Lower lobe of right lung (tissue), 2 donors: ENCODE measurements around the gene FAR2. TPM values are rescaled to one million over a fixed set of nuclear protein-coding genes. Genes with fewer than 3 reads are reported as not detected.

Experiments
- ATAC-seq, 2 donors: fragments of 200-7000 bp; cut with Tn5 transposase; one replicate each; pipeline ENCODE4 v1.9.1; 2020 to 2022; ENCODE audit warnings: mild to moderate bottlenecking in 2 of 2, moderate library complexity in 2 of 2
- DNase-seq: peaks from one replicate; pipeline ENCODE4 v3.0.0-alpha.2; 2020
- H3K27ac ChIP-seq: fragments of 200-600 bp; one replicate; pipeline ENCODE4 v1.8.0; 2022
- H3K27me3 ChIP-seq: fragments of 200-600 bp; one replicate; pipeline ENCODE4 v1.8.0; 2022; ENCODE audit warnings: low read depth
- H3K36me3 ChIP-seq: fragments of 200-600 bp; one replicate; pipeline ENCODE4 v1.8.0; 2022; ENCODE audit warnings: mild to moderate bottlenecking
- H3K4me1 ChIP-seq: fragments of 200-600 bp; one replicate; pipeline ENCODE4 v1.8.0; 2022
- H3K4me3 ChIP-seq: fragments of 200-600 bp; one replicate; pipeline ENCODE4 v1.8.0; 2022; ENCODE audit warnings: mild to moderate bottlenecking
- H3K9me3 ChIP-seq: fragments of 200-600 bp; one replicate; pipeline ENCODE4 v1.8.0; 2022
- CTCF ChIP-seq: fragments of 200-600 bp; IDR thresholded peaks from one replicate; pipeline ENCODE4 v1.8.0; 2022; ENCODE audit warnings: antibody characterized with exemption, mild to moderate bottlenecking
- intact Hi-C: fragments of 100-400 bp; cut with DNase I; formaldehyde crosslinking; loops from one replicate; pipeline ENCODE4 v1.11.0; 2022
- long read RNA-seq: library from polyadenylated mRNA; unstranded; transcript quantifications from one replicate; pipeline ENCODE4 v2.0.0, GENCODE V29; 2021
- total RNA-seq: library from RNA; stranded (reverse); fragmentation: NEBNext Ultra II Directional; extraction: Animal tissue kit (Norgen Biotek cat#: 25700); gene quantifications from one replicate; pipeline ENCODE4 v1.2.1, GENCODE V29; 2021
- donor health status: DM: no; HTN: yes; CAD: no; lungs with severe emphysema.

Gene FAR2
- 23.7 TPM for total RNA-seq
- long read RNA-seq, transcript FAR2-202 (12 exons, 3,616 nt): major isoform, 7 of 16 reads
- long read RNA-seq, partial matches to known transcripts: 1 of 16 reads
- long read RNA-seq, other reads (novel, unspliced or antisense): 7 of 16 reads

GRCh38 chr12:29148911-29149690 is at the start of gene FAR2:
FAR2 (plus strand) TSS chr12:29149278; CDS start chr12:29270450, 121,172 bp downstream.
- H3K9me3 ChIP-seq: no peaks in the 10 kb centered on the region
- H3K36me3 ChIP-seq: no peaks in the 10 kb centered on the region
- peaks cover 34% of the 10 kb centered on the region for H3K4me1 ChIP-seq
- peak within 1 kb of the TSS; percentile 69 for H3K4me3 ChIP-seq
- TF ChIP-seq CTCF: no peak
- peak; percentile 80 to 88 for ATAC-seq
- no peaks in the 10 kb centered on the region for H3K27me3 ChIP-seq
- intact Hi-C loops: no loop called here
- peak within 1 kb of the TSS; percentile 92 for H3K27ac ChIP-seq
- peak; percentile 76 for DNase-seq

- intact Hi-C loops: no loop called here
- Histone ChIP-seq H3K4me1 (no peaks in the 10 kb centered on the region), H3K27ac (no peak overlapping the region), H3K27me3 (no peaks in the 10 kb centered on the region), H3K9me3 (no peaks in the 10 kb centered on the region), H3K4me3 (no peak overlapping the region), H3K36me3 (no peaks in the 10 kb centered on the region)
- TF ChIP-seq CTCF: no peak
- no peak for ATAC-seq
- no peak for DNase-seq
Observed at GRCh38 chr12:29102741-29103140, 46.3 kb upstream of the FAR2 start.

DNA sequence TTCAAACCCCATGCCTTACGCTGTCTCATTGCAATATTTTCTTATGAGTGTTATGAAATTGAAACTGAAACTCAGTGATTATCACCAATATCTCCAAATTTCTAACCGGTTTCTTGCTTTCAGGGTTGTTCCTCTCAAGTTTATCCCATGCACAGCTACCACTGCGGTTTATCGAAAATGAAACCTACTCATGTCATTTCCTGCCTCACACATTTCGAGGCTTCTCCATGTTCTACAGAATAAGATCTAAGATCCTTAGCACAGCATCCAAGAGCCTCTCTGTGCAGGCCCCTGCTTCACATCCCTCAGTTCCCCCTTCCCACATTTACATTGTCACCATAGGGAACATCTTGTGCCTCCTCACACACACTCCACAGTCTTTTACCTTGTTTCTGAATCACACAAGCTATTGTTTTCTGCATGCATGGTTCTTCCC is 45.5 kb upstream of the FAR2 start:
- no peak for DNase-seq
- Histone ChIP-seq H3K27ac (peak overlapping the region; percentile 70), H3K4me1 (no peaks in the 10 kb centered on the region), H3K4me3 (no peak overlapping the region), H3K36me3 (no peaks in the 10 kb centered on the region), H3K9me3 (no peaks in the 10 kb centered on the region), H3K27me3 (no peaks in the 10 kb centered on the region)
- no peak for TF ChIP-seq CTCF
- peak; percentile 70 to 73 for ATAC-seq
- intact Hi-C loops: no loop called here

GRCh38 chr12:29104516-29104915 is 44.6 kb upstream of the FAR2 start:
- no peaks in the 10 kb centered on the region for H3K9me3 ChIP-seq
- TF ChIP-seq CTCF: no peak
- no peaks in the 10 kb centered on the region for H3K36me3 ChIP-seq
- intact Hi-C loops: no loop called here
- peak overlapping the region; percentile 70 for H3K27ac ChIP-seq
- H3K27me3 ChIP-seq: no peaks in the 10 kb centered on the region
- no peak overlapping the region for H3K4me3 ChIP-seq
- ATAC-seq (no peak), DNase-seq (no peak)
- no peaks in the 10 kb centered on the region for H3K4me1 ChIP-seq

GRCh38 chr12:29110506-29111442 is 38.3 kb upstream of the FAR2 start:
- Histone ChIP-seq H3K36me3 (no peaks in the 10 kb centered on the region), H3K27me3 (no peaks in the 10 kb centered on the region), H3K4me1 (no peaks in the 10 kb centered on the region), H3K9me3 (no peaks in the 10 kb centered on the region), H3K4me3 (no peak overlapping the region), H3K27ac (no peak overlapping the region)
- TF ChIP-seq CTCF: no peak
- ATAC-seq: no peak
- DNase-seq: no peak
- intact Hi-C loops: no loop called here
